GM12878 (cell line): Measurements from ENCODE around the gene TTC19. TPM values are rescaled to one million over a fixed set of nuclear protein-coding genes. Genes with fewer than 3 reads are reported as not detected.

Experiments used
- HDAC6 ChIP-seq: fragments of 200-600 bp; sonication (generic); IDR thresholded peaks from one replicate; pipeline ENCODE4 v1.8.0; 2017; ENCODE audit warnings: antibody characterized with exemption; ENCODE audit not compliant: unreplicated experiment
- IKZF2 ChIP-seq, 2 experiments: fragments of 450-650 bp; IDR thresholded peaks; 2 replicates each; pipeline ENCODE4 v1.6.1; 2017; ENCODE audit warnings: mild to moderate bottlenecking in 2 of 2, moderate library complexity in 2 of 2
- JUNB ChIP-seq: IDR thresholded peaks from 2 replicates; pipeline ENCODE4 v1.6.1; 2016; ENCODE audit warnings: antibody characterized with exemption, mild to moderate bottlenecking
- MTA3 ChIP-seq: IDR thresholded peaks from 2 replicates; pipeline ENCODE4 v1.6.1; 2012; ENCODE audit warnings: low read length, inconsistent platforms, borderline replicate concordance
- PML ChIP-seq: IDR thresholded peaks from 2 replicates; pipeline ENCODE4 v1.6.1; 2012; ENCODE audit warnings: low read length, inconsistent platforms
- RB1 ChIP-seq: fragments of 450-650 bp; formaldehyde crosslinking; IDR thresholded peaks from 2 replicates; pipeline ENCODE4 v1.6.1; 2017; ENCODE audit warnings: mild to moderate bottlenecking, borderline replicate concordance
- RELA ChIP-seq: fragments of 450-650 bp; IDR thresholded peaks from 2 replicates; pipeline ENCODE4 v1.8.0; 2014; ENCODE audit warnings: borderline replicate concordance; ENCODE audit not compliant: partially characterized antibody
- ZNF207 ChIP-seq: fragments of 450-650 bp; IDR thresholded peaks from 2 replicates; pipeline ENCODE4 v1.6.1; 2014; ENCODE audit warnings: antibody characterized with exemption, mild to moderate bottlenecking, borderline replicate concordance
- polyA plus RNA-seq, 11 experiments: library from polyadenylated mRNA; depleted of rRNA in 4 of 11; unstranded in 6 of 11; stranded (reverse) in 5 of 11; fragments of >200 nt; fragmentation: Nextera tagmentation in 4 of 11; fragmentation: Illumina TruSeq in 1 of 11; extraction: Ambion mirVana in 4 of 11; extraction: Trizol in 1 of 11; gene quantifications; 1 replicate in 1 of 11; 2 replicates in 10 of 11; pipeline versions ENCODE4 v1.2.1 to v1.2.3, GENCODE V29; 2011 to 2016; ENCODE audit warnings: inconsistent platforms in 2 of 11, missing spikeins in 2 of 11, low read depth in 1 of 11
- total RNA-seq, 4 experiments: library from RNA; depleted of rRNA in 3 of 4; stranded (reverse); fragments of >200 nt in 3 of 4; fragmentation: Illumina TruSeq in 1 of 4; extraction: Trizol in 1 of 4; gene quantifications; 2 replicates each; pipeline versions ENCODE4 v1.2.1 to v1.2.3, GENCODE V29; 2013 to 2021
- TF ChIP-seq, protein P1 (sequence below): fragments of 450-650 bp; IDR thresholded peaks from 2 replicates; pipeline ENCODE4 v1.6.1; 2017; ENCODE audit warnings: mild to moderate bottlenecking, moderate library complexity
- TF ChIP-seq, protein P2 (sequence below): IDR thresholded peaks from 2 replicates; pipeline ENCODE4 v1.6.1; 2012; ENCODE audit warnings: low read depth, low read length, improper control_type of control experiment
- TF ChIP-seq, protein P3 (sequence below): fragments of 450-650 bp; formaldehyde crosslinking; IDR thresholded peaks from 2 replicates; pipeline ENCODE4 v1.4.0; 2022; ENCODE audit warnings: mild to moderate bottlenecking, moderate library complexity
- TF ChIP-seq, protein P4 (sequence below): fragments of 450-650 bp; IDR thresholded peaks from 2 replicates; pipeline ENCODE4 v1.6.1; 2017; ENCODE audit warnings: borderline replicate concordance

Gene TTC19
- total and polyA plus RNA-seq, 10 of the 15 experiments (the other 5 are each of a cell fraction or from before 2014, with no cell fraction given): 5.3 to 29.8 (median 20.1) TPM

DNA sequence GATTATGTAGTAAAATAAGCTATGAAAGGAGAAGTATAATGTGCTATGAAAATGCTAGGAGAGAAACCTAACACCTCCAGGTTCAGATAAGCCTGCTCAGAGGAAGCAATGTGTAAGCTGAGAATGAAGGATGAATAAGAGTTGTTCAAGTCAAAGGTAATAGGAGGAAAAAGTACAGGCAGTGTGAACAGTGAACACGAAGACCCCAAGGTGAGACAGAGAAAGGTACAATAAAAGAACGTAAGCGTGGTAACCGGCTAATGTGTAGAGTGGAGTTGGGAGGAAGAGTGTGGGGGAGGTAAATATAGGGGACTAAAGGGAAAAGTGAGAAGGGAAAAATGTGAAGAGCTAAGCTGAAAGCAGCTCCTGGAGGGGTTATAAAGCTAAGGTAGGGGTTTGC is 74.2 kb downstream of the TTC19 start (continued):
- TF ChIP-seq RB1 (no peak), JUNB (no peak), ZNF207 (no peak), MTA3 (no peak), IKZF2 (IDR thresholded peaks at IDR 0.05) (no peak), RELA (no peak), HDAC6 (no peak), PML (no peak)
- TF ChIP-seq, protein P1, sequence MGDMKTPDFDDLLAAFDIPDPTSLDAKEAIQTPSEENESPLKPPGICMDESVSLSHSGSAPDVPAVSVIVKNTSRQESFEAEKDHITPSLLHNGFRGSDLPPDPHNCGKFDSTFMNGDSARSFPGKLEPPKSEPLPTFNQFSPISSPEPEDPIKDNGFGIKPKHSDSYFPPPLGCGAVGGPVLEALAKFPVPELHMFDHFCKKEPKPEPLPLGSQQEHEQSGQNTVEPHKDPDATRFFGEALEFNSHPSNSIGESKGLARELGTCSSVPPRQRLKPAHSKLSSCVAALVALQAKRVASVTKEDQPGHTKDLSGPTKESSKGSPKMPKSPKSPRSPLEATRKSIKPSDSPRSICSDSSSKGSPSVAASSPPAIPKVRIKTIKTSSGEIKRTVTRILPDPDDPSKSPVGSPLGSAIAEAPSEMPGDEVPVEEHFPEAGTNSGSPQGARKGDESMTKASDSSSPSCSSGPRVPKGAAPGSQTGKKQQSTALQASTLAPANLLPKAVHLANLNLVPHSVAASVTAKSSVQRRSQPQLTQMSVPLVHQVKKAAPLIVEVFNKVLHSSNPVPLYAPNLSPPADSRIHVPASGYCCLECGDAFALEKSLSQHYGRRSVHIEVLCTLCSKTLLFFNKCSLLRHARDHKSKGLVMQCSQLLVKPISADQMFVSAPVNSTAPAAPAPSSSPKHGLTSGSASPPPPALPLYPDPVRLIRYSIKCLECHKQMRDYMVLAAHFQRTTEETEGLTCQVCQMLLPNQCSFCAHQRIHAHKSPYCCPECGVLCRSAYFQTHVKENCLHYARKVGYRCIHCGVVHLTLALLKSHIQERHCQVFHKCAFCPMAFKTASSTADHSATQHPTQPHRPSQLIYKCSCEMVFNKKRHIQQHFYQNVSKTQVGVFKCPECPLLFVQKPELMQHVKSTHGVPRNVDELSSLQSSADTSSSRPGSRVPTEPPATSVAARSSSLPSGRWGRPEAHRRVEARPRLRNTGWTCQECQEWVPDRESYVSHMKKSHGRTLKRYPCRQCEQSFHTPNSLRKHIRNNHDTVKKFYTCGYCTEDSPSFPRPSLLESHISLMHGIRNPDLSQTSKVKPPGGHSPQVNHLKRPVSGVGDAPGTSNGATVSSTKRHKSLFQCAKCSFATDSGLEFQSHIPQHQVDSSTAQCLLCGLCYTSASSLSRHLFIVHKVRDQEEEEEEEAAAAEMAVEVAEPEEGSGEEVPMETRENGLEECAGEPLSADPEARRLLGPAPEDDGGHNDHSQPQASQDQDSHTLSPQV: no peak
- TF ChIP-seq, protein P2, sequence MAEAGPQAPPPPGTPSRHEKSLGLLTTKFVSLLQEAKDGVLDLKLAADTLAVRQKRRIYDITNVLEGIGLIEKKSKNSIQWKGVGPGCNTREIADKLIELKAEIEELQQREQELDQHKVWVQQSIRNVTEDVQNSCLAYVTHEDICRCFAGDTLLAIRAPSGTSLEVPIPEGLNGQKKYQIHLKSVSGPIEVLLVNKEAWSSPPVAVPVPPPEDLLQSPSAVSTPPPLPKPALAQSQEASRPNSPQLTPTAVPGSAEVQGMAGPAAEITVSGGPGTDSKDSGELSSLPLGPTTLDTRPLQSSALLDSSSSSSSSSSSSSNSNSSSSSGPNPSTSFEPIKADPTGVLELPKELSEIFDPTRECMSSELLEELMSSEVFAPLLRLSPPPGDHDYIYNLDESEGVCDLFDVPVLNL: no peak
- TF ChIP-seq, protein P3, sequence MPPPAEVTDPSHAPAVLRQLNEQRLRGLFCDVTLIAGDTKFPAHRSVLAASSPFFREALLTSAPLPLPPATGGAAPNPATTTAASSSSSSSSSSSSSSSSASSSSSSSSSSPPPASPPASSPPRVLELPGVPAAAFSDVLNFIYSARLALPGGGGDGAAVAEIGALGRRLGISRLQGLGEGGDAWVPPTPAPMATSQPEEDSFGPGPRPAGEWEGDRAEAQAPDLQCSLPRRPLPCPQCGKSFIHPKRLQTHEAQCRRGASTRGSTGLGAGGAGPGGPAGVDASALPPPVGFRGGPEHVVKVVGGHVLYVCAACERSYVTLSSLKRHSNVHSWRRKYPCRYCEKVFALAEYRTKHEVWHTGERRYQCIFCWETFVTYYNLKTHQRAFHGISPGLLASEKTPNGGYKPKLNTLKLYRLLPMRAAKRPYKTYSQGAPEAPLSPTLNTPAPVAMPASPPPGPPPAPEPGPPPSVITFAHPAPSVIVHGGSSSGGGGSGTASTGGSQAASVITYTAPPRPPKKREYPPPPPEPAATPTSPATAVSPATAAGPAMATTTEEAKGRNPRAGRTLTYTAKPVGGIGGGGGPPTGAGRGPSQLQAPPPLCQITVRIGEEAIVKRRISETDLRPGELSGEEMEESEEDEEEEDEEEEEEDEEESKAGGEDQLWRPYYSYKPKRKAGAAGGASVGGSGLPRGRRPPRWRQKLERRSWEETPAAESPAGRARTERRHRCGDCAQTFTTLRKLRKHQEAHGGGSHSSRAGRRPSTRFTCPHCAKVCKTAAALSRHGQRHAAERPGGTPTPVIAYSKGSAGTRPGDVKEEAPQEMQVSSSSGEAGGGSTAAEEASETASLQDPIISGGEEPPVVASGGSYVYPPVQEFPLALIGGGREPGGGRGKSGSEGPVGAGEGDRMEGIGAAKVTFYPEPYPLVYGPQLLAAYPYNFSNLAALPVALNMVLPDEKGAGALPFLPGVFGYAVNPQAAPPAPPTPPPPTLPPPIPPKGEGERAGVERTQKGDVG (CRISPR knock-in tag): no peak
- TF ChIP-seq, protein P4, sequence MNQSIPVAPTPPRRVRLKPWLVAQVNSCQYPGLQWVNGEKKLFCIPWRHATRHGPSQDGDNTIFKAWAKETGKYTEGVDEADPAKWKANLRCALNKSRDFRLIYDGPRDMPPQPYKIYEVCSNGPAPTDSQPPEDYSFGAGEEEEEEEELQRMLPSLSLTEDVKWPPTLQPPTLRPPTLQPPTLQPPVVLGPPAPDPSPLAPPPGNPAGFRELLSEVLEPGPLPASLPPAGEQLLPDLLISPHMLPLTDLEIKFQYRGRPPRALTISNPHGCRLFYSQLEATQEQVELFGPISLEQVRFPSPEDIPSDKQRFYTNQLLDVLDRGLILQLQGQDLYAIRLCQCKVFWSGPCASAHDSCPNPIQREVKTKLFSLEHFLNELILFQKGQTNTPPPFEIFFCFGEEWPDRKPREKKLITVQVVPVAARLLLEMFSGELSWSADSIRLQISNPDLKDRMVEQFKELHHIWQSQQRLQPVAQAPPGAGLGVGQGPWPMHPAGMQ: no peak
